ENCODE measurements around the gene GREB1. TPM values are rescaled to one million over a fixed set of nuclear protein-coding genes. Genes with fewer than 3 reads are reported as not detected.

GREB1 gene
- total and polyA plus RNA-seq, 2 of the 13 experiments (the other 11 are each of a cell fraction or from before 2014, with no cell fraction given), result 31.3 to 61.2 TPM

DNA sequence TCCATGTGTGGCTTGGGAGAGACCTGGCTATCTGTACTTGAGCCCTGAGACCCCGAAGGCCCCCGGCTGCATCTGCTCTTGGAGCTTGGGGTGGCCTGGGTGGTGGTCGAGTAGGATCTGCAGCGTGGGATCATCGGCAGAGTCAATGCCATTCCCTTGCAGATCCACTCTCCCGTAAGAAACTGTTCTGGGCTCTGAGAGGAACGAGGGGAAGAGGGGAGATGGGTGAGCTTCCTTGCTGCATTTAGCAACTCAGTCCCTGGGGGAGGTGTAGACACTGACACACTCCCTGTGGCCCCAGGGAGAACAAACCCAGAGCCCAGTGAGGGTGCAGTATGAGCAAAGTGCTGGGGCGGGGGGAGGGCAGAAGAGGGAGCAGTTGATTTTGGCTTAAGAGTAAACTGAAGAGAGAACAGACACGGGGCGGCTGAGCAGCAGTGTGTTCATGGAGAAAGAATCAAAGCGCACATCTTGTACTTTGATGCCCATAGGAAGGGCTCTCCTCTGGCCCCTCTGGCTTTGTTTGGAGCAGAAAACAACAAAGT lies 8.5 kb downstream of the GREB1 start:
- peaks cover 10% of the 10 kb centered on the region for H4K20me1 ChIP-seq (ENCODE audit: insufficient read depth, low read length)
- H3K27ac ChIP-seq (ENCODE audit: extremely low read length, insufficient read depth, low read length), result peak overlapping the region; percentile 88
- ATAC-seq (peak; percentile 42), DNase-seq (ENCODE audit: low spot score) (peak; percentile 51), FAIRE-seq (no peak)
- in situ Hi-C loops (cut with HindIII; ENCODE audit: extremely low pct_ligation_motif_present, low pct_unique_long_range_greater_than_20kb), result no loop called here
- peak overlapping the region; percentile 54 to 72 (median 72) for H3K4me3 ChIP-seq (replicated peaks in 1 of 3; ENCODE audit: insufficient read depth in 1 of 3, low read depth in 2 of 3, low read length in 3 of 3)
- CTCF ChIA-PET (ENCODE audit: low intra/inter-chr PET ratio, low total read pairs), result interaction anchor here (2.1 kb wide), 1 partner anchor 64 kb away, joined by 12 read pairs; no protein-coding TSS in a partner anchor
- peak overlapping the region; percentile 73 for H3K9ac ChIP-seq (ENCODE audit: insufficient read depth, low read depth, low read length)
- no peaks in the 10 kb centered on the region for H3K9me3 ChIP-seq (ENCODE audit: low read length)
- H3K4me2 ChIP-seq (ENCODE audit: low read depth, low read length), result peak overlapping the region; percentile 89
- intact Hi-C loops (cut with micrococcal nuclease; ENCODE audit: unreplicated experiment), result no loop called here
- H3K4me1 ChIP-seq (ENCODE audit: insufficient read depth, low read length), result peaks cover 96% of the 10 kb centered on the region
- WGBS (ENCODE audit: low lambda C conversion rate), result 11% methylated on average over 11 of the region's 11 CpGs
- H3K36me3 ChIP-seq (replicated peaks in 1 of 2; ENCODE audit: control insufficient read depth in 1 of 2, insufficient read depth in 2 of 2, low read length in 2 of 2), result peaks cover 2 to 3% of the 10 kb centered on the region in 2 experiments; a peak in 2 of 5 replicates
- POLR2A ChIA-PET, result interaction anchor here (0.6 to 7.4 kb wide), 6 partner anchors 9 to 58 kb away, joined by 3 to 102 read pairs (median 8); partner anchors contain the start of gene GREB1
- BruUV-seq (replicated peaks), result no TSS peak
- H2AFZ ChIP-seq (ENCODE audit: low read length), result no peak overlapping the region
- peaks cover 86% of the 10 kb centered on the region for H3K79me2 ChIP-seq (ENCODE audit: insufficient read depth, low read length)
- H3K27me3 ChIP-seq (ENCODE audit: control insufficient read depth in 1 of 2, insufficient read depth in 2 of 2, low read length in 2 of 2), result no peaks in the 10 kb centered on the region
- TF ChIP-seq KLF6 (CRISPR knock-in tag; IDR thresholded peaks at IDR 0.05), result no peak
- TF ChIP-seq, protein P1, sequence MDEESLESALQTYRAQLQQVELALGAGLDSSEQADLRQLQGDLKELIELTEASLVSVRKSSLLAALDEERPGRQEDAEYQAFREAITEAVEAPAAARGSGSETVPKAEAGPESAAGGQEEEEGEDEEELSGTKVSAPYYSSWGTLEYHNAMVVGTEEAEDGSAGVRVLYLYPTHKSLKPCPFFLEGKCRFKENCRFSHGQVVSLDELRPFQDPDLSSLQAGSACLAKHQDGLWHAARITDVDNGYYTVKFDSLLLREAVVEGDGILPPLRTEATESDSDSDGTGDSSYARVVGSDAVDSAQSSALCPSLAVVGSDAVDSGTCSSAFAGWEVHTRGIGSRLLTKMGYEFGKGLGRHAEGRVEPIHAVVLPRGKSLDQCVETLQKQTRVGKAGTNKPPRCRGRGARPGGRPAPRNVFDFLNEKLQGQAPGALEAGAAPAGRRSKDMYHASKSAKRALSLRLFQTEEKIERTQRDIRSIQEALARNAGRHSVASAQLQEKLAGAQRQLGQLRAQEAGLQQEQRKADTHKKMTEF (CRISPR knock-in tag; IDR thresholded peaks at IDR 0.05), result no peak
- no peak for TF ChIP-seq TFE3 (CRISPR knock-in tag; IDR thresholded peaks at IDR 0.05)
- no peak for TF ChIP-seq KDM1A (CRISPR knock-in tag; IDR thresholded peaks at IDR 0.05)
- peak; percentile 52 for TF ChIP-seq U2AF1 (optimal IDR thresholded peaks at IDR 0.05; ENCODE audit: low read depth, low read length)
- 0 out of 2 replicates have a peak, but pooled peaks have one; percentile 47 for TF ChIP-seq CAMTA2 (CRISPR knock-in tag; IDR thresholded peaks at IDR 0.05; ENCODE audit: borderline replicate concordance)
- peak; percentile 9; the same call in 1 of the 2 replicates for TF ChIP-seq ATF2 (CRISPR knock-in tag; IDR thresholded peaks at IDR 0.05)
- TF ChIP-seq ZNF780A (CRISPR knock-in tag; IDR thresholded peaks at IDR 0.05), result no peak
- TF ChIP-seq, protein P2, sequence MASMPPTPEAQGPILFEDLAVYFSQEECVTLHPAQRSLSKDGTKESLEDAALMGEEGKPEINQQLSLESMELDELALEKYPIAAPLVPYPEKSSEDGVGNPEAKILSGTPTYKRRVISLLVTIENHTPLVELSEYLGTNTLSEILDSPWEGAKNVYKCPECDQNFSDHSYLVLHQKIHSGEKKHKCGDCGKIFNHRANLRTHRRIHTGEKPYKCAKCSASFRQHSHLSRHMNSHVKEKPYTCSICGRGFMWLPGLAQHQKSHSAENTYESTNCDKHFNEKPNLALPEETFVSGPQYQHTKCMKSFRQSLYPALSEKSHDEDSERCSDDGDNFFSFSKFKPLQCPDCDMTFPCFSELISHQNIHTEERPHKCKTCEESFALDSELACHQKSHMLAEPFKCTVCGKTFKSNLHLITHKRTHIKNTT (CRISPR knock-in tag; IDR thresholded peaks at IDR 0.05), result no peak
- TF ChIP-seq ZNF354B (CRISPR knock-in tag; IDR thresholded peaks at IDR 0.05), result no peak
- TF ChIP-seq GMEB2 (CRISPR knock-in tag; IDR thresholded peaks at IDR 0.05; ENCODE audit: low read depth), result no peak
- no peak for TF ChIP-seq HMGA1 (CRISPR knock-in tag; conservative IDR thresholded peaks at IDR 0.05)
- TF ChIP-seq ZFP90 (CRISPR knock-in tag; IDR thresholded peaks at IDR 0.05; ENCODE audit: borderline replicate concordance), result no peak

Data from HepG2 (cell line).